Endometrial microvascular endothelial cells (primary cell): ENCODE measurements around the gene SLC29A1. TPM values are rescaled to one million over a fixed set of nuclear protein-coding genes. Genes with fewer than 3 reads are reported as not detected.
"Not testable (repeated sequence)": the region's sequence is repeated elsewhere in the genome, so short reads cannot be mapped to it uniquely, and the experiment has no call there.

Experiments
- in situ Hi-C: cut with HindIII; loops from 2 replicates; pipeline ENCODE4 v1.10.0; 2017; ENCODE audit warnings: low sequenced_read_pairs, low pct_unique_long_range_greater_than_20kb; ENCODE audit errors: inconsistent ontology term
- total RNA-seq: library from RNA; depleted of rRNA; stranded (reverse); fragments of >200 nt; gene quantifications from one replicate; pipeline ENCODE4 v1.2.3, GENCODE V29; 2015; ENCODE audit errors: inconsistent ontology term

SLC29A1 gene
- total RNA-seq, 1 donor from 2014 or later = 158 TPM

- in situ Hi-C loops = no loop called here
Measured at GRCh38 chr6:44192428-44193041, 30.9 kb upstream of the SLC29A1 start.

- in situ Hi-C loops = no loop called here
Measured at GRCh38 chr6:44193307-44193910, 30.0 kb upstream of the SLC29A1 start.

GRCh38 chr6:44194326-44194725 lies 29.1 kb upstream of the SLC29A1 start:
- in situ Hi-C loops = no loop called here

GRCh38 chr6:44196351-44196750 lies 27.0 kb upstream of the SLC29A1 start:
- in situ Hi-C loops = not testable (repeated sequence)

- in situ Hi-C loops = no loop called here
Measured at GRCh38 chr6:44198684-44199083, 24.7 kb upstream of the SLC29A1 start.

- in situ Hi-C loops = no loop called here
Measured at GRCh38 chr6:44199883-44200282, 23.5 kb upstream of the SLC29A1 start.

GRCh38 chr6:44201200-44201599 lies 22.2 kb upstream of the SLC29A1 start:
- in situ Hi-C loops = no loop called here

- in situ Hi-C loops = no loop called here
Measured at GRCh38 chr6:44201638-44202303, 21.6 kb upstream of the SLC29A1 start.

- in situ Hi-C loops = no loop called here
Measured at GRCh38 chr6:44202332-44202971, 20.9 kb upstream of the SLC29A1 start.

- in situ Hi-C loops = no loop called here
Measured at GRCh38 chr6:44202972-44203750, 20.2 kb upstream of the SLC29A1 start.

- in situ Hi-C loops = no loop called here
Measured at GRCh38 chr6:44203955-44204354, 19.4 kb upstream of the SLC29A1 start.

GRCh38 chr6:44207966-44208365 lies 15.4 kb upstream of the SLC29A1 start:
- in situ Hi-C loops = no loop called here

GRCh38 chr6:44211284-44211683 lies 12.1 kb upstream of the SLC29A1 start:
- in situ Hi-C loops = no loop called here

- in situ Hi-C loops = no loop called here
Measured at GRCh38 chr6:44214307-44214706, 9.1 kb upstream of the SLC29A1 start.

- in situ Hi-C loops = no loop called here
Measured at GRCh38 chr6:44216677-44217331, 6.6 kb upstream of the SLC29A1 start, which contains the start of gene MYMX. Gene MYMX (plus strand): TSS chr6:44216926. CDS start chr6:44217472, 546 bp downstream.

- in situ Hi-C loops = no loop called here
Measured at GRCh38 chr6:44217332-44218143, 5.9 kb upstream of the SLC29A1 start.

GRCh38 chr6:44219053-44219814 lies 4.2 kb upstream of the SLC29A1 start:
- in situ Hi-C loops = no loop called here
